HL-60/S4 (cell line): ENCODE results near the gene CTIF.

Source experiments
- in situ Hi-C: fragments of 300-500 bp; cut with MboI; formaldehyde crosslinking; loops from 2 replicates; pipeline ENCODE4 v1.14.3; 2022; ENCODE audit warnings: low sequenced_read_pairs

Gene CTIF

GRCh38 chr18:48837676-48838075, 298.8 kb downstream of the CTIF start:
- in situ Hi-C loops: no loop called here

- in situ Hi-C loops: no loop called here
Measured at GRCh38 chr18:48838166-48838775, 299.4 kb downstream of the CTIF start.

GRCh38 chr18:48838921-48839818, 300.3 kb downstream of the CTIF start:
- in situ Hi-C loops: no loop called here

- in situ Hi-C loops: no loop called here
Measured at GRCh38 chr18:48839819-48840490, 301.1 kb downstream of the CTIF start.

- in situ Hi-C loops: no loop called here
Measured at GRCh38 chr18:48840491-48840877, 301.7 kb downstream of the CTIF start.

GRCh38 chr18:48841381-48842258, 302.8 kb downstream of the CTIF start:
- in situ Hi-C loops: no loop called here

- in situ Hi-C loops: no loop called here
Measured at GRCh38 chr18:48842259-48843061, 303.6 kb downstream of the CTIF start.

GRCh38 chr18:48843162-48843561, 304.3 kb downstream of the CTIF start:
- in situ Hi-C loops: no loop called here

GRCh38 chr18:48843596-48843995, 304.8 kb downstream of the CTIF start:
- in situ Hi-C loops: no loop called here

GRCh38 chr18:48844271-48844670, 305.4 kb downstream of the CTIF start:
- in situ Hi-C loops: no loop called here

GRCh38 chr18:48845174-48845573, 306.3 kb downstream of the CTIF start:
- in situ Hi-C loops: no loop called here

GRCh38 chr18:48846423-48846932, 307.6 kb downstream of the CTIF start:
- in situ Hi-C loops: no loop called here

- in situ Hi-C loops: no loop called here
Measured at GRCh38 chr18:48847807-48848486, 309.1 kb downstream of the CTIF start.

GRCh38 chr18:48848641-48849143, 309.9 kb downstream of the CTIF start:
- in situ Hi-C loops: no loop called here

GRCh38 chr18:48850822-48851598, 312.2 kb downstream of the CTIF start:
- in situ Hi-C loops: no loop called here

- in situ Hi-C loops: no loop called here
Measured at GRCh38 chr18:48851599-48851960, 312.7 kb downstream of the CTIF start.

GRCh38 chr18:48852292-48852691, 313.5 kb downstream of the CTIF start:
- in situ Hi-C loops: no loop called here

- in situ Hi-C loops: no loop called here
Measured at GRCh38 chr18:48852794-48853193, 314.0 kb downstream of the CTIF start.
